ENCODE data around the gene CLCN4.

GRCh38 chrX:10237241-10237640 is 80.5 kb downstream of the CLCN4 start:
- no peak for TF ChIP-seq CTCF (IDR thresholded peaks at IDR 0.05)
- no peak for TF ChIP-seq POLR2A (IDR thresholded peaks at IDR 0.05)
